Measurements from ENCODE around the gene PNMA8B.
"Not testable (repeated sequence)": the region's sequence is repeated elsewhere in the genome, so short reads cannot be mapped to it uniquely, and the experiment has no call there.

Gene PNMA8B, protein sequence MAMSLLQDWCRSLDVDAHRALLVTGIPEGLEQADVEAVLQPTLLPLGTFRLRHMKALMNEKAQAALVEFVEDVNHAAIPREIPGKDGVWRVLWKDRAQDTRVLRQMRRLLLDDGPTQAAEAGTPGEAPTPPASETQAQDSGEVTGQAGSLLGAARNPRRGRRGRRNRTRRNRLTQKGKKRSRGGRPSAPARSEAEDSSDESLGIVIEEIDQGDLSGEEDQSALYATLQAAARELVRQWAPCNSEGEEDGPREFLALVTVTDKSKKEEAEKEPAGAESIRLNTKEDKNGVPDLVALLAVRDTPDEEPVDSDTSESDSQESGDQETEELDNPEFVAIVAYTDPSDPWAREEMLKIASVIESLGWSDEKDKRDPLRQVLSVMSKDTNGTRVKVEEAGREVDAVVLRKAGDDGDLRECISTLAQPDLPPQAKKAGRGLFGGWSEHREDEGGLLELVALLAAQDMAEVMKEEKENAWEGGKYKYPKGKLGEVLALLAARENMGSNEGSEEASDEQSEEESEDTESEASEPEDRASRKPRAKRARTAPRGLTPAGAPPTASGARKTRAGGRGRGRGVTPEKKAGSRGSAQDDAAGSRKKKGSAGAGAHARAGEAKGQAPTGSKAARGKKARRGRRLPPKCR

DNA sequence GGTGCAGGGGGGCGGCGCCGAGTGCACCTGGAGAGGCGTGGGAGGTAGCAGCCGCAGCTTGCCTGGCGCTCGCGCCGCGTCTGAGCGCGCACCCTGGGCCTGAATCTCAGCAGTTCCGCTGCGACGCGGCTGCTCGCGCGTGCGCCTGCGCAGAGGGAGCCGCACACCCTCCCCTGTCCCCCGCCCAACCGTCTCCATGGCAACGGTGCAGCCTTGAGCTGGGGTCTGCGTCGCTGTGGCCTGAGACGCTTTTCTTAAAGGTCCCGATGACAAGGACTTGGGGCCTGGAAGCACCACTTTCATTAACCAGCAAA lies at the start of gene PNMA8B:
PNMA8B (minus strand) TSS at position 82 of the 314 bp plus-strand sequence. CDS start 402 bp downstream, outside the sequence.
- DNase-seq: peak in 1 of 2 donors; percentile 51

DNA sequence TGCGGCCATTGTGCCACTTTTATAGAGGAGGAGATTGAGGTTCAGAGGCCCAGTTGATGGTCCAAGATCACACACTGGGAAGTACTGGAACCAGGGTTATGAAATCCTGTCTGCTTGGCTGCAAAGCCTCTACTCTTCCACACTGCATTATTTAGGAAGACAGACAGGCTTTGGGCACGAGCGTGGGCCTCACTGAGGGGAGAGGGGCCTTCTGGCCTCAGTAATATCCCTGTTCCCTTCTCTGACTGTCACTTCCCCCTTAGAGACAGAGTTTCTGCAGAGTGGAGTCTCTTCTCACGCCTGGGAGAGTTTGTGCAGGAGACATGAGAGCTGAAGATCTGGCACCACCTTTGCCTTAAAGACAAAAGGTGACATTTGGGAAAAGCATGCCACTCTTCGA lies 49.0 kb upstream of the PNMA8B start:
- DNase-seq: no peak

DNA sequence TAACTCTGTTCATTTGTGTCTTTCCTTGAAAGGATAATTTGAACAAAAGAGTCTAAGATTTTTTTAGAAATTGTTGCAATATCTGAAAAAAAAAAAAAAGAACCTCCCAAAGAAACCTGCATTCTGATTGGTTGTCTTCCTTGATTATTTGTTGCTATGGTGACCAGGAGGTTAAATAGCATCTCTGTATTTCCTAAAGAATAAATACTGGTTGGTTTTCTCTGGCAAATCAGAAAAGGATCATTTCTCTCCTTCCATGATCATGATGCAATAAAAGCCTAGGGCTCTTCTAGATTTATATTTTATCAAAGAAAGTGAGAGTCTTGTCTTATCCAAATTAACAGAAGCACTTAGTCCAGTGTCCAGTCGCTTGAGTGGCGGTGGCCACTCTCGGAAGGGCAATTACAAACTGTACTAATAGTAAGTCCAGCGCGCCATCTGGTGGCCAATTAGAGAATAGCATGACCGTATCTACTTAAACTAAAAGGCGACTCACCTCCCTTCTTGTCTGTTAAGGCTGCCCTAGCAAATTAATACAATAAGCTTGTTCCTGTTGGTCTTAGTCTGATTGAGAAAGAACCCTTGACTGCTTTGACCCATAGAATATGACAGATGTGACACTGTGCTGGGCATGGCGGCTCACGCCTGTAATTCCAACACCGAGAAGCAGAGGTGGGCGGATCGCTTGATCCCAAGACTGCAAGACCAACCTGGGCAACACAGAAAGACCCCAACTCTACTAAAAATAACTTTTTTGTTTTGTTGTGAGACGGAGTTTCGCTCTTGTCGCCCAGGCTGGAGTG lies 47.0 kb upstream of the PNMA8B start:
- DNase-seq: peak; percentile 86 to 87

DNA sequence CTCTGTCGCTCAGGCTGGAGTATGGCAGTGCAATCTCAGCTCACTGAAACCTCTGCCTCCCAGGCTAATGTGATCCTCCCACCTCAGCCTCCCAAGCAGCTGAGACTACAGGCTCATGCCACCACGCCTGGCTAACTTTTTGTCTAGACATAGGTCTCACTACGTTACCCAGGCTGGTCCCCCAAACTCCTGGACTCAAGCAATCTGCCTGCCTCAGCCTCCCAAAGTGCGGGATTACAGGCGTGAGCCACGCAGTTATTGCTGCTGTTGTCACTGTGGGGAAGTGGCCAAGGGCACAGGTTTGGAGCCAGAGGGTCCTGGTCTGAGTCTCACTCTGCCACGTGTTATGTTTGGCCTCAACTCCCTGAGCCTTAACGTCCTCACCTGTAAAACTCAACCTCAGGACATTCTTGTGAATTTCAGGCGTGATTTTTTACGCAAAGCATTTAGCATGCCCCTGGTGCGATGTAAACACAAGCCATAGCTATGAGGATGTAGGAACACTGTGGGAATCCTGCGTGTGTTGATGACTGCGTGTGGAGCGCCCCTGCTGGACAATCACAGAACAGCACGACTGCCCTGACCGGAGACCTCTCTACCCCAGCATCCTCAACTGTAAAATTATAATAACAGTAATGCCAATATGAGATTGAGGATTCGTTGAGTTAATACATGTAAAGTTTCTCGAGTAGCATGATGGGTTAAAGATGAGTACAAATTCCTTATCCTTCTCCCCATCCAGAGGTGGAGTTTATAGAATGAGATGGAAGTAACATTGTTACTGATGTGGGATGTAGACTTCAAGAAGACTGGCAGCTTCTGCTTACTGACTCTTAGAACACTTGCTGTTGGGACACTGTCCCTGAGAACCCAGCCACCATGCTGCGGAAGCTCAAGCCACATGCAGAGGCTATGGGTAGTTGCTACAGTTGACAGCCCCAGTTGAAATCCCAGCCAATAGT lies 41.8 kb upstream of the PNMA8B start:
- peak; percentile 79 to 80 for DNase-seq

DNA sequence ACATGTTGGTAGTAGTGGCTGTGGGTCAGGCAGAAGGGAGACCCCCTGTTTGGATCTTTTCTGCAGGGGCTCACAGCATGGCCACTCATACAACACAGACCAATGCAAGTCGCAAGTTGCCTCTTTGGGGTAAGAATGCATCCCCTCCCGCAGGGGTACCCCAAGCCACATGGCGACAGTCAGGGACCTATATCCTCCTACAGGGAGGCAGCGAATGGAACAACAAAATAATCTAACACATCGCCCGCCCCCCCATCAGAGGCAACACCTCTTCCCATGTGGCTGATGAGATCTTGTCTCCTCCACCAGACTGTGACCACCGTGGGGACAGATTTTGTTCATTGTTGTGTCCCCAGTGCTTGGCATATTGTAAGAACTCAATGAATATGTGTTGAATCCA lies 40.7 kb upstream of the PNMA8B start:
- DNase-seq: no peak

DNA sequence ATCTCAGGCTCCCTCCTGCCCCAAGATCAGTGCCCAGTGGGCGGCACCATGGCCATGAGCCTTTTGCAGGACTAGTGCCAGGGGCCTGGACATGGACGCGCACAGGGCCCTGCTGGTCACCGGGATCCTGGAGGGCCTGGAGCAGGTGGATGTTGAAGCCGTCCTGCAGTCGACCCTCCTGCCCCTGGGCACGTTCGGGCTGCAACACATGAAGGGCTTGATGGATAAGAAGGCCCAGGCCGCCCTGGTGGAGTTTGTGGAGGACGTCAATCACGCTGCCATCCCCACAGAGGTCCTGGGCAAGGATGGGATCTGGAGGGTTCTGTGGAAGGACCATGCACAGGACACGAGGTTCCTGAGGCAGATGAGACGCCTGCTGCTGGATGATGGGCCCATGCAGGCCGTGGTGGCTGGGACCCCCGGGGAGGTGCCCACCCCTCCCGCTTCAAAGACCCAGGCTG lies 38.0 kb upstream of the PNMA8B start:
- no peak for DNase-seq

DNA sequence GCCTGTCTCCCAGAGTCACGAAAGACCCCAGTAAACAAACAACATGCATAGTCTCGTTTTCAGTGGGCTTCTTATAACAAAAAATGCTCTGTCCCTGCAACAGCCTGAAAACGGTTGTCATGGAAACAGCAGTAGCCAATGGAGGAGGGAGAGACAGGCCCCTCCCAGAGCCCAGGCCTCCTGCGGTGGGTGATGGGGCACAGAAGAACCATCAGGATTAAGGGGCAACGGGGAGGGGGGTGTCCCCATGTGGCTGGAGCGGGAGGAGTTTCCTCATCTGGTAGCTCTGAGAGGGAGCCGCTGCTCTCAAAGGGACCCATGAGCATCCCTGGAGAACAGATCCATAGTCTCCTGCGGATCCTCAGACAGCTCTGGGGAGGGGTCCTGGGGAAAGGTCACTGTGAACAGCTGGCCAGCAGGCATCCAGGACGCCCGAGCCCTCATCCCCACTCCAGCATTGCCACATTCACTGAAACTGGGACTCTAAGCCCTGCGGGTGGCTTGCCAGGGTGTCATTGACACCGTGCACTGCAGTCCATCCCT lies 37.5 kb upstream of the PNMA8B start:
- no peak for DNase-seq

DNA sequence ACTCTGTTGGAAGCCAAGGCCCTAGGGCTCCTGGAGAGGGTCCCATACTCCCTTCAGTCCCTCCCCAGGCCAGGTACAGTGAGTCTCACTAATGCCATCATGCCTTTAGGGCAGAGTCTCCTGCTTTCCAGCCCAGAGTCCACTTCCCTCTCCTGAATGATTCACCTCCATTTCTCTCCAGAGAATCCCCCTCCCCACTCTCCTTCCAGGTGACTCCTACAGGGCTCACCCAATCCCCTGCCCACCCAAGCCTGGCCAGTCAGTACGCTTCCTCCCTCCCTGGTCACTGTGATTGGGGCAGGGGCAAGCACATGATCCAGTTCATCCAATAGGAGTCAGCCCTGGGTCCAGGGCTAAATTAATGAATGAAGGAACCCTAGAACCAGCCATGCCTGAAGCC lies 35.0 kb upstream of the PNMA8B start:
- DNase-seq: no peak

DNA sequence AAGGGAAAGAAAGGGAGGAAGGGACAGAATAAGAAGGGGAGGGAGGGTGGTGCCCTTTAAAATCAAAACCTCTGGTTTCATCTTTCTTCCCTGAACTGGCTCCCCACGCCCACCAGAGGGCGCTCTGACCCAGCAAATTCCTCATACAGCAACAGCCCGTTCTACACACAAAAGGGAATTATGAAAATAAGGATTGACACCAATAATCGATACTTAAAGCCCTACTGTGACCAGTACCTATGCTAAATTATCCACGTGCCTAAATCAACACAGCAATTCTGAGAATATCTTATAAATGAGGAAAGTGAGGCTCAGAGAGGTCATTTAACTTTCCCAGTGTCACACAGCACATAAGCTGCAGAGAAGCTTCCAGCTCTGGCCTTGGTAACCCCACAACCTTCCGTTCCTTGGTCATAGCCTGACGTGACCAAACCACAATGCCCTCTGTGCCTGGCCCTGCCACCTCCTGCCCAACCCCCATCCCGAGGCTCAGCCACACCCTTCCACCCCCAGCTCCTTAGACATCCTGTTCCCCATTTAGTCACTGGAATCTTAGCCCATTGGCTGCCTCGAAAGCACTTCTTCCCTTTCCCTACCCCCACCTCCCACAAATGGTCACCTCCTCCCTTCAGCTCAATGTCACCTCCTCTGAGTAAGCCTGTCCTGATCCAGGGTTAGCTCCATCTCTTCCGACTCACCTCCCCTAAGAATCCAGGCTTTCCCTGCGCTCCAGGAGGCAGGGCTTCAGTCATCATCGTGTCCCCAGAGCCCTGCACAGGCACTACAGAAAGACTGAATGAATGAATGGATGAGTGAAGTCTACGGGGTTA lies 34.2 kb upstream of the PNMA8B start:
- peak; percentile 80 to 84 for DNase-seq

DNA sequence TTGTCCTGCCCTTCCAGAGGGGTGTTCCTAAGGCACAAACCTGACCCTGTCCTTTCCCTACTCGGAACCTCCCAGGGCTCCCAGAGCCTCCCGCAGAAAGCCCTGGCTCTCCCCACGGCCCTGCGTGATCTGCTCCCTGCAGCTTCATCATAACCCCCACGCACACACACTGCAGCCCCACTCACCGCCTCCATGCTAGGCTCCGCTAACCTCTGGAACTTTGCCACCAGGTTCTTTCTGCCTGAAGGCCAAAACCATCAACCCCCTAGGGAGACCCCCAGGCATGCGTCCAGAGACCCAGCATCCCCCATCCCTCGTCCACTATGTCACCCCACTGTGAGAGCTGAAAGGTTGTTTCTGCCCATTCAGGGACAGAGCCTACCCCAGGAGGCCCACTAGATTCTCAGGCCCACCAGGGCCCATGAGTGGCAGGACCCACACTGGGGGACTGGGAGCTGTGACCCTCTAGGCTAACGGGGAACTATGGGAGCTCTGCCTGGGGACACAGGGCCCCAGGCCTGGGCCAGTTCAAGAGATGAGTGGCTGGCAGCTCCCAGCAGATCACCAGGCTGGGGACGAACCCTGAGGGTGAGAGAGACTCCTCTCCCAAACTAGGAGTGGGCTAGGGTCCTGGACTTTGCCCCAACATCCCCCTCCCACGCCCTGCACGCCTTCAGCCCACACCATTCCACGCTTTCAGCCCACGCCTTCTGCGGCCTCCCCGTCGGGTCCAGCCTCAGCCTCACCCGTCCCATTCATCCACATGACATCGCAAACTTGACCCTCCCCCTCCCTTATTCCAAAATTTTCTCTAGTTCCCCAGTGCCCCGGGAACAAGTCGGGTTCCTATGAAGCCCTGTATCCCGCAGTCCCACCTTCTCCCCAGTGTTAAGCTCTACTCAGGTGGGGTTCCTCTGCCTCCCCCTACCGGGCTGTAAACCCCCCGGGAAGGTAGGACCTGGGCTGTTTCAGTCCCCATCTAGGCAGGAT lies 33.2 kb upstream of the PNMA8B start:
- no peak for DNase-seq

DNA sequence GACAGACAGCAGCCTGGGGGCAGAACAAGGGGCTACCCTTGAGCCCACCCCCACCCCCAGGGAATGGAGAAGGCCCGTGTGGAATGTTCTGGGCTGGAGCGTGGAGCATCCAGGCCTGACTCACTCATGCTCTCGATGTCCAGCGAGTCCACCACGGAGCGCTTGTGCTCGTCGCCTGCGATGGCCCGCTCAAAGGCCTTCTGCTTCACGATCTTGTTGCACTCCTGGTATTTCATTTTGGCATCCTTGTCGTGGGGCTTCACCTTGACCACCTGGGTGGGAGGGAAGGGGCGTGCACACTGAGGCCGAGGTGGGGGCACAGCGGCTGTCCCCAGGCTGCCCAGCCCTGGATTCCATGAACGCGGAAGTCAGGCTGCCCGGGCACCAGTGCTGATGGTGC lies 31.1 kb upstream of the PNMA8B start:
- DNase-seq: not testable (repeated sequence)

DNA sequence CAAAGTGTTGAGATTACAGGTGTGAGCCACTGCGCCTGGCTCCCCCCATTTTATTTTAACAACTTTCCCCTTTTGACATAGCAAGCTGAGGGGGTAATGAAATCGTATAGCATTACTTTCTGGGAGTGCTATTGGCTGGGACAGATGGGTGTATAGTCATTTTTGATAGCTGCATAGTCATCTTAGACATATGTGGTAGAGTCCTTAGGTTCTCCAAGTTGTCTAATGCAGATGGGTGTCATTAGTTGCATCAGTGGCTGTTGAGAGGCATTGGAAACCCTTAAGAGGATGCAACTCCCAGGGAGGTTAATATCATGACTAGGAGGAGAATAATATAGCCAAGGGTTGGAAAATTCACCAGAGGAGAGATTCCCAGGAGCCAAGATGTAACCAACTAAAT lies 28.6 kb upstream of the PNMA8B start:
- DNase-seq: no peak

DNA sequence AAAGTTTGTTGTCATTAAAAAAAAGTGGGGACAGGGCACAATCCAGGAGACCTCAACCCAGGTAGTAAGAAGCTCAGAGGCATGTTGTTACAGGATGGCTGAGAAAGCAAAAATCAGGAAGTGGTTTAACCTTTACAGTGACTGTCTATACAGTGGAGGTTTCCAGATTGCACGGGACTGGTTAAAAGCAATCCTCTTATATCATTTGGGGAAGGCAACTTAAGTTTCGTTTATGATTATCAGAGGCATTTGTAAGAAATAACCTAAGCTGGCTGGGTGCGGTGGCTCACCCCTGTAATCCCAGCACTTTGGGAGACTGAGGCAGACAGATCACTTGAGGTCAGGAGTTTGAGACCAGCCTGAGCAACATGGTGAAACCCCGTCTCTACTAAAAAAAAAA lies 27.3 kb upstream of the PNMA8B start:
- DNase-seq: peak; percentile 19 to 26

DNA sequence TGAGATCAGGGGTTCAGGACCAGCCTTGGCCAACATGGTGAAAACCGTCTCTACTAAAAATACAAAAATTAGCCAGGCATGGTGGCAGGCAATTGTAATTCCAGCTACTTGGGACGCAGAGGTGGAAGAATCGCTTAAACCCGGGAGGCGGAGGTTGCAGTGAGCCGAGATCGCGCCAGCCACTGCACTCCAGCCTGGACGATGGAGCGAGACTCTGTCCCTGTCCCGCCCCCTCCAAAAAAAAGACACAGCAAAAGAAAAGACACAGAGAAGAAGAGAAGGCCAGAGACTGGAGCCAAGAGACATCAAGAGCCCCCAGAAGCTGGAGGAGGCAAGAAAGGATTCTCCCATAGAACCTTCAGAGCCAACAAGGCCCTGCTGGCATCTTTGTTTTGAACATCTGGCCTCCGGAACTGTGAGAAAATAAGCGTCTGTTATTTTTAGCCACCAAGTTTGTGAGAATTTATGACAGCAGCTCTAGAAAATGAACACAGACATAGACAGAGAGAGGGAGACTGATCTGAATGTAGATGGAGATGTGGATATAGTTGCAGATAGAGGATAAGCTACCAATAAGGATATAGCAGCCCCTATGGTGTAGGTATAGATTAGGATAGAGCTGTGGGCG lies 25.7 kb upstream of the PNMA8B start:
- DNase-seq: no peak

DNA sequence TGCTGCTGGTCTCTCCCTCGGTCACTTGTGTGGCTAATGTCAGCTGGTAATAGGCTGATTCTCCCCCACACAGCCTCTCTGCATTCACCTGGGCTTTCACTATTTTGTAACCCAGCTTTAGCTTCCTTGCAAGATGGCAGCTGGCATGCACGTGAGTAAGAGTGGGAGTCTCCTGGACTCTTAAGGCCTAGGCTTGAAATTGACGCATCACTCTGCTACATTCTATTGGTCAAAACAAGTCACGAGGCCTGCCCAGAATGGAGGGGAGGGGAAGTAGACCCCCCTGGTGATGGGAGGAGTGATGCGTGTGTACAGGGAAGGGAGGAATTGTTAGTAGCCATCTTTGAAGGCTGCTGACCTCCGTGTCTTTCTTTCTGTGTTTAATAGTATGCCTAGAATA lies 24.9 kb upstream of the PNMA8B start:
- no peak for DNase-seq

DNA sequence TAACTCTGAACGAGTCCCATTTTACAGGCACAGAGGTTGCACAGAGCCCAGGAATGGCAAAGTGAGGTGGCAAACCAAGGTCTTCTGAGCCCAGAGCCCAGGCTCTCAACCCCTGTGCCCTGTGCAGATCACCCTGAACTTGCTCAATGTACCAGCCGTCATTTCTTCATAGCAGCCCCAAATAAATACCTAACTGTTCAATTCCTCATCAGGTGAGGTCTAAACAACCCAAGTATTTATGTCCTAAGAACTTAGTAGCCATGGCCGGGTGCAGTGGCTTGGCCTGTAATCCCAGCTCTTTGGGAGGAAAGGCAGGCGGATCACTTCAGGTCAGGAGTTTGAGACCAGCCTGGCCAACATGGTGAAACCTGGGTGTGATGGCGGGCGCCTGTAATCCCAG lies 21.8 kb upstream of the PNMA8B start:
- DNase-seq: no peak

DNA sequence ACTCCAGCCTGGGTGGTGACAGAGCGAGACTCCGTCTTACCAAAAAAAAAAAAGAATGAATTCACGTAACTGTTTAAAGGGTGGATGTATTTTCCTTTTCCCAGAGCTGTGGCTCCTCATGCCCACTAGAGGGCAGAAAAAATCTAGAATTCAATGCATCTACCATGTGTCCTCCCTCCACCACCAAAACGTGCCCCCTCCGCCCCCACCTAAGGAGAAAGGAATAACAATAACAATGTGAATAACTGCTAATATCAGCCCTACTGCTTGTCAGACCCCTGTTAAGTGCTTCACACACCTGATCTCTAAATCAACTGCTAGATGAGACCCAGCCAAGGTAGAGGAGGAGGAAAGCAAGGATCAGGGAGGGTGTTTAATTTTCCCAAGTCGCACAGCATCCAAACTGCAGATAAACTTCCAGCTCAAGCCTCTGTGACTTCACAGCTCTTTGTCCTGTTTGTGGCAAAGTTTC lies 20.2 kb upstream of the PNMA8B start:
- peak; percentile 34 to 36 for DNase-seq

DNA sequence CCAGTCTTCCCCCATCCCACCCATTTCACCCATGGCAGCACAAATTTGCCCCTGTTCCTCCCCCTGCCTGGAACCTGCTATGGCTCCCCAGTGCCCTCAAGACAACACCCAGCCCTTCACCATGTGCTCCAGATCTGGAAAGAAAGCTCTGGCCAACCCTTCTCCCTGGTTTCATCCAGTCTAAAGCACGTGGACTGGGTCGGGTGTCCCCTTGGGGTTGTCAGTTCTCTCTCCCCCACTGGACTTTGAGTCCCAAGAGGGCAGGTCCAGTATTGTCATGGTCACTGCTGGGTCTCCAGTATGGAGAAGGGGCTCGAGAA lies 19.6 kb upstream of the PNMA8B start:
- DNase-seq: no peak

DNA sequence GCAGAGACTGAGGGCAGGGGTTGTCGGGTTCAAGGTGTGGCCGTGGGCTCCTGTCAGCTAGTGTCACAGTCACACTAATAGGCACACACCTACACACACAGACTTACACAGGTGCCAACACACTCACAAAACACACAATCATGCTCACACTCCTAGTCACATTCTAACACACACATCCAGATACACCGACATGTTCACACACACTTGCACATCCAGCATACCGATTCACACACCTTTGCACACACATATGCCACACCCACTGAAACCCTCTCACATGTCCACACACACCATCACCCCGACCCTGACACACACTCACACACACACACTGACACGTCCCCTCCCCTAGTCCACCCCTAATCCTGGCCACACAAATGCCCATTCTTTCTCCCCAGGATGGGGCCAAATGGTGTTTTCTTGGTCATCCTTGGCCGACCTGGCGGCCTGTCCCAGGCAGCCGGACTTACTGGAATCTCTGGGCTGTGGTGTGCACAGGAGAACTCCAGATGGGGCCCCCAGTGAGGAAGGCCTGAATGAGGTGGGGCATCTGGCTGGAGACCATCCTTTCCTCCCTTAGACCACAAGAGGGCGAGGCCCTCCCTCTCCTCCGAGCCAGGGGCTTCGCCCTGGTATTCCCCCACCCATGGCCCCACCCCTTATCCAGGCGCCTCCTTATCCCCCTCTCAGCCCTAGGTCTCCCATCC lies 19.1 kb upstream of the PNMA8B start:
- no peak for DNase-seq

Measured in stimulated activated CD4-positive, alpha-beta T cell treated with anti-CD3 and anti-CD28 coated beads, Interleukin-2, amount 100 ng/mL, for 24 hours (primary cell).